ENCODE data around the gene PCSK5. TPM values are rescaled to one million over a fixed set of nuclear protein-coding genes. Genes with fewer than 3 reads are reported as not detected.

Gene PCSK5
- total and polyA plus RNA-seq, 4 donors, result 0.58 to 3.6 (median 0.82) TPM

DNA sequence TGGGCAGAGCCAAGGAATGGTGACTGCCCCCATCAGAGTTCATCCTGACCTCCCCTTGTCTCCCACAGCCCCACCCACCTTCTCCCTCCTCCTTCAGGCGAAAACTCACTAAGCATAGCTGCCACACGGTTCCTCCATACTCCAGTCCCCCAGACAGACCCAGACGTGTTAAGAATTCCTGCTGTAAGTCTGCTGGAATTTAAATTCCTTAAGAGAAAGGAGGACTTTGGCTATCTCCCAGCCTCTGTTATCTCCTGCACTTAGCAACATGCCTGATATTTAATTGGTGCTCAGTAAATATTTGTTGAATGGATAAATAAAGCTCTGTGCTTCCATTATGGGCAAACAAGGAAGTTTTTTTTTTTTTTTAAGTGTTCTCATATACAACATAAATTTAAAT is 290.1 kb downstream of the PCSK5 start:
- Histone ChIP-seq H3K4me1 (ENCODE audit: control insufficient read depth in 4 of 4, insufficient read depth in 4 of 4, low read length in 3 of 4) (no peaks in the 10 kb centered on the region), H3K4me3 (ENCODE audit: low read depth in 1 of 3, low read length in 3 of 3) (no peak overlapping the region), H3K9ac (ENCODE audit: low read depth in 1 of 2, low read length in 2 of 2) (no peak overlapping the region), H3K27me3 (ENCODE audit: control insufficient read depth in 4 of 4, insufficient read depth in 4 of 4, low read length in 3 of 4) (no peaks in the 10 kb centered on the region), H3K36me3 (ENCODE audit: control insufficient read depth in 4 of 4, insufficient read depth in 3 of 4, low read depth in 1 of 4, low read length in 3 of 4) (no peaks in the 10 kb centered on the region), H3K9me3 (ENCODE audit: control insufficient read depth in 4 of 4, low read length in 3 of 4) (no peaks in the 10 kb centered on the region), H3K27ac (ENCODE audit: low read depth in 1 of 2, low read length in 2 of 2) (no peak overlapping the region)
- 72% methylated on average over 3 of the region's 3 CpGs for WGBS
- no peak for DNase-seq (ENCODE audit: low spot score)
- no peak for TF ChIP-seq EGR1 (IDR thresholded peaks at IDR 0.05; ENCODE audit: low read depth in 2 of 2)

GRCh38 chr9:76181020-76181641 is 290.7 kb downstream of the PCSK5 start:
- Histone ChIP-seq H3K9me3 (ENCODE audit: control insufficient read depth in 4 of 4, low read length in 3 of 4) (no peaks in the 10 kb centered on the region), H3K9ac (ENCODE audit: low read depth in 1 of 2, low read length in 2 of 2) (no peak overlapping the region), H3K27ac (ENCODE audit: low read depth in 1 of 2, low read length in 2 of 2) (no peak overlapping the region), H3K4me1 (ENCODE audit: control insufficient read depth in 4 of 4, insufficient read depth in 4 of 4, low read length in 3 of 4) (no peaks in the 10 kb centered on the region), H3K36me3 (ENCODE audit: control insufficient read depth in 4 of 4, insufficient read depth in 3 of 4, low read depth in 1 of 4, low read length in 3 of 4) (no peaks in the 10 kb centered on the region), H3K27me3 (ENCODE audit: control insufficient read depth in 4 of 4, insufficient read depth in 4 of 4, low read length in 3 of 4) (no peaks in the 10 kb centered on the region), H3K4me3 (ENCODE audit: low read depth in 1 of 3, low read length in 3 of 3) (no peak overlapping the region)
- no peak for DNase-seq (ENCODE audit: low spot score)
- 76% methylated on average over 5 of the region's 5 CpGs for WGBS
- TF ChIP-seq, protein P1, sequence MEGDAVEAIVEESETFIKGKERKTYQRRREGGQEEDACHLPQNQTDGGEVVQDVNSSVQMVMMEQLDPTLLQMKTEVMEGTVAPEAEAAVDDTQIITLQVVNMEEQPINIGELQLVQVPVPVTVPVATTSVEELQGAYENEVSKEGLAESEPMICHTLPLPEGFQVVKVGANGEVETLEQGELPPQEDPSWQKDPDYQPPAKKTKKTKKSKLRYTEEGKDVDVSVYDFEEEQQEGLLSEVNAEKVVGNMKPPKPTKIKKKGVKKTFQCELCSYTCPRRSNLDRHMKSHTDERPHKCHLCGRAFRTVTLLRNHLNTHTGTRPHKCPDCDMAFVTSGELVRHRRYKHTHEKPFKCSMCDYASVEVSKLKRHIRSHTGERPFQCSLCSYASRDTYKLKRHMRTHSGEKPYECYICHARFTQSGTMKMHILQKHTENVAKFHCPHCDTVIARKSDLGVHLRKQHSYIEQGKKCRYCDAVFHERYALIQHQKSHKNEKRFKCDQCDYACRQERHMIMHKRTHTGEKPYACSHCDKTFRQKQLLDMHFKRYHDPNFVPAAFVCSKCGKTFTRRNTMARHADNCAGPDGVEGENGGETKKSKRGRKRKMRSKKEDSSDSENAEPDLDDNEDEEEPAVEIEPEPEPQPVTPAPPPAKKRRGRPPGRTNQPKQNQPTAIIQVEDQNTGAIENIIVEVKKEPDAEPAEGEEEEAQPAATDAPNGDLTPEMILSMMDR (IDR thresholded peaks at IDR 0.05; ENCODE audit: low read depth, low read length, missing input control), result no peak
- TF ChIP-seq FOXA2 (IDR thresholded peaks at IDR 0.05), result no peak
- TF ChIP-seq GABPA (IDR thresholded peaks at IDR 0.05 in 1 of 2, conservative IDR thresholded peaks at IDR 0.05 in 1 of 2), result no peak
- no peak for TF ChIP-seq RXRA (IDR thresholded peaks at IDR 0.05)
- no peak for TF ChIP-seq NR2F2 (IDR thresholded peaks at IDR 0.05)
- TF ChIP-seq JUND (IDR thresholded peaks at IDR 0.05), result no peak
- TF ChIP-seq YY1 (IDR thresholded peaks at IDR 0.05), result no peak
- TF ChIP-seq RAD21 (IDR thresholded peaks at IDR 0.05), result no peak

- no peak for DNase-seq (ENCODE audit: low spot score)
- H3K27me3 ChIP-seq (ENCODE audit: control insufficient read depth in 4 of 4, insufficient read depth in 4 of 4, low read length in 3 of 4), result no peaks in the 10 kb centered on the region
- no peak for TF ChIP-seq NR2F2 (IDR thresholded peaks at IDR 0.05)
- H3K9ac ChIP-seq (ENCODE audit: low read depth in 1 of 2, low read length in 2 of 2), result no peak overlapping the region
- no peaks in the 10 kb centered on the region for H3K36me3 ChIP-seq (ENCODE audit: control insufficient read depth in 4 of 4, insufficient read depth in 3 of 4, low read depth in 1 of 4, low read length in 3 of 4)
- H3K27ac ChIP-seq (ENCODE audit: low read depth in 1 of 2, low read length in 2 of 2), result no peak overlapping the region
- H3K4me3 ChIP-seq (ENCODE audit: low read depth in 1 of 3, low read length in 3 of 3), result no peak overlapping the region
- no peaks in the 10 kb centered on the region for H3K4me1 ChIP-seq (ENCODE audit: control insufficient read depth in 4 of 4, insufficient read depth in 4 of 4, low read length in 3 of 4)
- H3K9me3 ChIP-seq (ENCODE audit: control insufficient read depth in 4 of 4, low read length in 3 of 4), result no peaks in the 10 kb centered on the region
- 93% methylated on average over 5 of the region's 5 CpGs for WGBS
These were observed 291.3 kb downstream of the PCSK5 start for GRCh38 chr9:76181781-76182180.

DNA sequence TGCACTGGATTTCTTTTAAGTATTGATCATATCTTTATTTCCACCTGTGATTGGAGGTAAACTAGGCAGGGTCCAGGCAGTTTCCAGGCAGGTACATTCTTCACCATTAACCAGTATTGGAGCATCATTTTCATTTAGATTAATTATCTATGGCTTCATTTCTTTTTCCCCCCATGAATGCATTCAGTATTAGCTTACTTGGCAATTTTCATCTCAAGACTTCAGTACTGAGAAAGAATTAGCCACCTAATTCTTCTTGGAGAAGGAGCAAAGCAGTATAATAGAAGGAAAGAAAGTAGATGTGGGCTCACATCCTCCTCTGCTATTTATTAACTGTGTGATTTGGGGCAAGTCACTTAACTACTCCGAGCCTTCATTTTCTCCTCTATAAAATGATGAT is 295.0 kb downstream of the PCSK5 start:
- H3K9ac ChIP-seq (ENCODE audit: low read depth in 1 of 2, low read length in 2 of 2), result no peak overlapping the region
- WGBS, result 95% methylated on average over 1 of the region's 1 CpG
- no peak overlapping the region for H3K4me3 ChIP-seq (ENCODE audit: low read depth in 1 of 3, low read length in 3 of 3)
- H3K9me3 ChIP-seq (ENCODE audit: control insufficient read depth in 4 of 4, low read length in 3 of 4), result no peaks in the 10 kb centered on the region
- H3K27ac ChIP-seq (ENCODE audit: low read depth in 1 of 2, low read length in 2 of 2), result no peak overlapping the region
- no peak for DNase-seq (ENCODE audit: low spot score)
- no peaks in the 10 kb centered on the region for H3K4me1 ChIP-seq (ENCODE audit: control insufficient read depth in 4 of 4, insufficient read depth in 4 of 4, low read length in 3 of 4)
- H3K36me3 ChIP-seq (ENCODE audit: control insufficient read depth in 4 of 4, insufficient read depth in 3 of 4, low read depth in 1 of 4, low read length in 3 of 4), result no peaks in the 10 kb centered on the region
- H3K27me3 ChIP-seq (ENCODE audit: control insufficient read depth in 4 of 4, insufficient read depth in 4 of 4, low read length in 3 of 4), result no peaks in the 10 kb centered on the region
- no peak for TF ChIP-seq MAX (IDR thresholded peaks at IDR 0.05)
- no peak for TF ChIP-seq REST (IDR thresholded peaks at IDR 0.05)
- TF ChIP-seq NR2F2 (IDR thresholded peaks at IDR 0.05), result no peak
- no peak for TF ChIP-seq YY1 (IDR thresholded peaks at IDR 0.05)
- no peak for TF ChIP-seq EGR1 (IDR thresholded peaks at IDR 0.05; ENCODE audit: low read depth in 2 of 2)
- TF ChIP-seq, protein P1 (IDR thresholded peaks at IDR 0.05; ENCODE audit: low read depth, low read length, missing input control), result no peak
- TF ChIP-seq SP1 (IDR thresholded peaks at IDR 0.05), result no peak
- no peak for TF ChIP-seq RXRA (IDR thresholded peaks at IDR 0.05)
